ENCODE results near the gene FBRSL1.

- TF ChIP-seq POLR2A (IDR thresholded peaks at IDR 0.05) (no peak), CTCF (IDR thresholded peaks at IDR 0.05) (no peak), EP300 (IDR thresholded peaks at IDR 0.05; ENCODE audit: low read depth) (no peak)
Measured at GRCh38 chr12:132514838-132515237, 24.9 kb downstream of the FBRSL1 start.

Measured in transverse colon (tissue), 3 donors.